Measurements from ENCODE around the gene SMAD3.

The SMAD3 gene

DNA sequence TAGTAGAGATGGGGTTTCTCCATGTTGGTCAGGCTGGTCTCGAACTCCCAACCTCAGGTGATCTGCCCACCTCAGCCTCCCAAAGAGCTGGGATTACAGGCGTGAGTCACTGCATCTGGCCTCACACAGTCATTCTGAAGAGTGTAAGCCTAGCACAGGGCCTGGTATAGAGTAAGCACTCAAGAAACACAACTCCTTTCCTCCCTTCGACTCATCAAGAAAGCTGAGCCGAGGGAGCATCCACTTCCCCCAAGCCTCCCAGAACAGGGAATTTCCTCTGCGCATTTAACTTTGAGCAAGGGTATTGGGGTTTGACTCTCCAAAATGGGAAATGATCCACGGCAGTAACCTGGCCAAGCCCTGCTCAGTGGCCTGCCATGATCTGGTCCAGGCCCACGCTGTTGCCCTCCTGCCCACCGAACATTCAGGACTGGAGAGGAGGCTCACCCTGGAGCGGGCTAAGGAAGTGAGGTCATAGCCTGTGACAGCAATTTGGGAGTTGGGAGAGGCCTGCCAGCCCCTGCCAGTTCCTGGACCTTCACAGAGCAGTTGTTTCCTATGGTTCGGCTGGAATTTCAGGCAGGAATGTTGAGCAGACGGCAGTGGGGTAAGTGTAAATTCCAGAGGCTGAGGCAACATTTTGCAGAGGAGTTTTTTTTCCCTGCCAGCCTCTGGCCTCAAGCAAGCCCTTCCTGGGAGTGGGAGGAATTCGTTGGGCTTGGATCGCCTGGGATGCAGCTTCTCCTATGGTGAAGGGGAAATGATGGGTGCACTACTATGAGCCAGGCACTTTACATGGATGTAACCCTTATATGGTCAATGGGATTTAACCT lies 21.2 kb upstream of the SMAD3 start:
- DNase-seq (ENCODE audit: low spot score in 2 of 2) (no peak), ATAC-seq (ENCODE audit: low read depth) (no peak)
- Mint-ChIP-seq H3K9me3 (no peaks in the 10 kb centered on the region), H3K27ac (no peak overlapping the region), H3K27me3 (no peaks in the 10 kb centered on the region), H3K4me1 (peaks cover 15% of the 10 kb centered on the region), H3K4me3 (no peak overlapping the region), H3K36me3 (no peaks in the 10 kb centered on the region)

DNA sequence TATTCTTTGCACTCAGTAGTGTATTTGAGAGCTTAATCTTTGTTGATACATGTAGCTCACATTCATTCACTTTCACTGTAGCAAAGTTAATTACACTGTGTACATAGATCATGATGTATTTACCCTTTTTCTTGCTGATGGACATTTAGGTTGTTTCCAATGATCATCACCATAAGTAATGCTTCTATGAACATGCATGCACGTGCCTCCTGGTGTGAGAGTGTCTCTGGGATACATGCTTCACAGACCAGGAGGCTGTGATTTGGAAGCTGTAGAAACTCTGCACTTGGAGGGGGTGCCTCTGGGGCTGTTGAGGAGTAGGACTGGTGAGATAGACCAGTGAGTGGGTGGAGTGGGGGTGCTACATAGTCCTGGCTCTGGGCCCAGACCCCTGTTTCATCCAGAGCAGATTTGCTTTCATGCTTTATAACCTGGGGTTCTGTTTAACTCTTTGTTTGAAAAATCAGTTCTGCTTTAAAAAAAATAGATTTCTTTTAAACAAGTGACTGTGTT lies 18.2 kb upstream of the SMAD3 start:
- Mint-ChIP-seq H3K4me1 (peaks cover 26% of the 10 kb centered on the region), H3K36me3 (no peaks in the 10 kb centered on the region), H3K27ac (no peak overlapping the region), H3K4me3 (no peak overlapping the region), H3K9me3 (no peaks in the 10 kb centered on the region), H3K27me3 (no peaks in the 10 kb centered on the region)
- no peak for DNase-seq (ENCODE audit: low spot score in 2 of 2)
- ATAC-seq (ENCODE audit: low read depth) = no peak

DNA sequence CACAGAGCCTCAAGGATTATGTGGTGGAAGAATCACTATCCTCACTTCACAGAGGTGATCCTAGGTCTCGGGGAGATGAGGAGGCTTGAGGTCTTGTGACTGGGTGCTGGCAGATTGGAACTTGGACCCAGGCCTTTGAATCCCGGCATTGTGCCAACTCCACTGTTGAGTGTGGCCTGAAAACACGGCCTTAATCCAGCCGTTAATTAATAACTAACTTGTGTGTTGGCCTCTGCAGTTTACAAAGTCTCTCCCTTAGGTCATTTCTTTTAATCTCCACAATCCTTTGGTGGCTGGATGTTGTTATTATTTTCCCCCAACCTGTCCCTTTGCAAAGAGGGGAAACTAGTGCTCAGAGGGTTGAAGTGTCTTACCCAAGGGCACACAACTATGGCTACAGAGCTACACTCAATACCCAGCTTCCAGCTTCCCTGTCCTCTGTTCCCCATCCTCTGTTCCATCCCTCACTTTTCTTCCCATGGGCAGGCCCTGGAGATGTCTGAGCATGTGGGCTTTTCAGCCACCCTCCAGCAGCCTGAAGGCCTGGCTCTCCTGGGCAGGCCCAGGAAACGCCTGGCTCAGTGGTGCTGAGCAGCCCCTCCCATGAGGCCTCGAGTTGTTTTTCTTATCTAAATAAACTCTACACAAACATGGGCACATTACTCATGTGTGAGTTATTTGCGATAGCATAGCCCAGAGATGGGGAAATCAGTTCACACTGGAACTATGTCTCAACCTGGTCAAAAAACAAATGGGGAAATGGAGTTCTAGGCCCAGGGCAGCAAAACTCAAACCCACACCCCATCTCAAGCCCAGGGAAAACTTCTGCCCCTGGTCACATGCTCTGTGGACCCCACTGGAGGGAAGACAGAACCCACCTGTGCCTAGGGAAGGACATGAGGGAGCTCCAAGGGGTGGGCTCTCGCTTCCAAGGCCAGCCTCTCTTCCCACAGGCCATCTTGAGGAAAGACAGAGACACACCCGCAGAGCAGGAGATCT lies 16.8 kb upstream of the SMAD3 start:
- Mint-ChIP-seq H3K27me3 (no peaks in the 10 kb centered on the region), H3K4me1 (peaks cover 22% of the 10 kb centered on the region), H3K9me3 (no peaks in the 10 kb centered on the region), H3K27ac (no peak overlapping the region), H3K4me3 (no peak overlapping the region), H3K36me3 (no peaks in the 10 kb centered on the region)
- ATAC-seq (ENCODE audit: low read depth) (no peak), DNase-seq (ENCODE audit: low spot score in 2 of 2) (no peak)

DNA sequence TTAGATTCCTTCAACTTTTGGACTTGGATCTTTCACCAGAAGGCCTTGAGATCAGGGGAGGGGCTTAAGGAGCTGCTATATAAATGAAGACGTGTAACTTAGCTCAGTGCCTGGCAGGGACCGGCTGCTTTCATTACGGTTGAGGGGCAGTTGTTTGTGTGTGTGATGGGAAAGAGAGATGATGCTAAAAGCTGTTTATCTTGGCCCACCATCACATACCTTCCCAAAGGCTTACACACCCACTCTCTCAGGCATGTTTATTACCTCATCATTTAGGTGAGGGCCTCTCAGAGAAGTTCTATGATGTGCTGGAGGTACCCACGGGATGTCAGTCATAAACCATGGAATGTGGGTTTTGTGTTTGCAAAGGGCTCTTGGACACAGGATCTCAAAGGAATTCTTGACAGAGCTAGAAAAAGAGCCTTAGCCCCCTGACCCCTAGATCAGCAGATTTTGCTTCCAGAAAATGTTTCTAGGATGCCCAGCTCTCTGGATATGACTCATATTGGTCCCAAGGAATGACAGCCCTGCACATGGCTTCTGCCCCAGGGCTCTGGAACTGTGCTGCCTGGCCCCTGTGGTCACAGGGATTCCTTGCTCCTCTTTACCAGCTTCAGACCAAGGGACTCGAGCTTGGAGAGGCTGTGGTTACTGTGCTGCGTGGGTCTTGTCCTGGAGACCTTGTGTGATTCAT lies 15.9 kb upstream of the SMAD3 start:
- ATAC-seq (ENCODE audit: low read depth) = no peak
- no peak overlapping the region for H3K4me3 Mint-ChIP-seq
- peaks cover 24% of the 10 kb centered on the region for H3K4me1 Mint-ChIP-seq
- no peaks in the 10 kb centered on the region for H3K36me3 Mint-ChIP-seq
- no peak overlapping the region for H3K27ac Mint-ChIP-seq
- no peaks in the 10 kb centered on the region for H3K9me3 Mint-ChIP-seq
- no peak for DNase-seq (ENCODE audit: low spot score in 2 of 2)
- H3K27me3 Mint-ChIP-seq = no peaks in the 10 kb centered on the region

DNA sequence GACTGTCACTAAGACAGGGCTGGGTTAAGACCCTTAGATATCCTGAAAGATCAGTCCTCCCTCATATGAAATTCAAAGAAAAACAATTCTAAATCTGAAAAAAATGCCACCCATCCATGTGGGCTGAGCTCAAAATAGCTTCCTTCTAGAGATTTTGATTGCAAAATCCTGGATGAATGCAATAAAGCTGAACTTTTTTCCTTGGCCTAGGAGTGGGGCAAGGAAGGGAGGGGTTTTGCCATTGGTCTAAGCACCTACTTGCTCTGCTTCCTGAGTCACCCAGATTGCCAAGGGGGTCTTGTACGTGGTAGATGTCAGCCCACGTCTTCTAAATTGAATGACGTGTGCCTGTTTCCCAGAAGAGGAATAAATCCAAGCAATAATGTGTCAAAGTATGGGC lies 15.3 kb upstream of the SMAD3 start:
- Mint-ChIP-seq H3K9me3 (no peaks in the 10 kb centered on the region), H3K27ac (no peak overlapping the region), H3K4me3 (no peak overlapping the region), H3K36me3 (no peaks in the 10 kb centered on the region), H3K4me1 (peaks cover 29% of the 10 kb centered on the region), H3K27me3 (no peaks in the 10 kb centered on the region)
- DNase-seq (ENCODE audit: low spot score in 2 of 2) (no peak), ATAC-seq (ENCODE audit: low read depth) (no peak)

DNA sequence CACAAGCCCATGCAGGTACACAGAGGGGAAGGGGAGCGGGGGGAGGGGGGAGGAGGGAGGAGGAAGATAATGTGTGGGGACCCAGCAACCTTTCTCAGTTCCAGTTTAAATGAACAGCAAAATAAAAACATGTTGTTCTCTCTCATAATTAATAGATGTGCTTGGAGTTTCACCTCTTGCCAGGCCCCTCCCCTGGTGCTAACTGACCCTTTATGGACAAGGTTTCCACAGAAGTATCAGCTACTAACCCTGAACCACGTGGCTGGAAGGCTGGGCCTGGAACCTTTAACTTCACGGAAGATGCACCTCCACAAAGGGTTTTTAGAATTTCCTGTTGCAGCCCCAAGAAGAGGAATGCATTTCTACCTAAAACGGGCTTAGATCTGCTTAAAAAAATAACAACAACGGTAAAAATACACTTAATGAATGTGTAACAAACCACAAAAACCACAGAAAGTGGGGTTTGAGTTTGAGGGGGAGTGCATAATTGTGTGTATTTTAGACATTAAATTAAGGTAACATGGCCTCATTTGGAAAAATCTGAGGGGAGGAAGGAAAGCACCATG lies 14.8 kb upstream of the SMAD3 start:
- Mint-ChIP-seq H3K27me3 (no peaks in the 10 kb centered on the region), H3K4me1 (peaks cover 29% of the 10 kb centered on the region), H3K27ac (no peak overlapping the region), H3K9me3 (no peaks in the 10 kb centered on the region), H3K36me3 (no peaks in the 10 kb centered on the region), H3K4me3 (no peak overlapping the region)
- ATAC-seq (ENCODE audit: low read depth) (no peak), DNase-seq (ENCODE audit: low spot score in 2 of 2) (no peak)

DNA sequence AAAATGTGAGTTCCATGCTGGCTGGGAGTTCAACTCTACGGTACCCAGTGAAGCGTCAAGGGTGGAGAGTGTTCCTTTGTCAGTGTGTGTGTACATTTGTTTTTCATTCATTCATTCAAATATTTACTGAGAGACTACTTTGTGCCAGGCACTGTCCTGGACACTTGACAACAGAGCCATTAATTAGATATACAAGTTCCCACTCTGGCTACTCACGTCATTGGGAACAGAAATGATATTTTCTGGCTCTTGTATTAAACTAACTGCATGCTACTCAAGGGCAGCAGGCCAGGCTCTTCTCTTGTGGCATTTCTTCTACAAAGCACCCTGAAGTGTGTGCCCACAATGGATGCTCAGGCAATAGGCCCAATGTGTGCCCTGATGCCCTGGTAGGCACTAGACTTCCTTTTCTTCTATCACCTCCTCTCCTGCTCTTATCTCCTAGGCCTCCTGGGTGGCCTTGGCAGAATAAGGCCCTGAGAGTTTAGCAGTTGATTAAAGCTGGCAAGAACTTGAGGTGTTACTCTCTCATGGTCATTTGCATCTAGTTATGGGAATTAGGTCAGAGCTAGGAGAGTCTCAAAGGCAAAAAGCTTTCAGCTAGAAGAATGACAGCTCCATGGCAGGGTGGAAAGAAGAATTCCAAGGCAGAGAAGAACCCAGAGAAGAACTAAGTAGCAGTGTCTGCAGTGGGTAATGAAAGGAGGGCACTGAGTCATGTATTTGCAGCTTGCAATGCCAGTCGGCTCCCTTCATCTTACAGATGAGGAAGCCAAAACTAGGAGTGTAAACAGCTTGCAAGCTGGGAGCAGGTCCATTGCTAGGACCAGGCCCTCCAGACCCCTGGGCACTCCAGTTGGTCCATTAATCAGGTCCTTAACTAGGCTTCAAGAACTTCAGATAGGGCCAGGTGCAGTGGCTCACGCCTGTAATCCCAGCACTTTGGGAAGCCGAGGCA lies 14.0 kb upstream of the SMAD3 start:
- DNase-seq (ENCODE audit: low spot score in 2 of 2) (no peak), ATAC-seq (ENCODE audit: low read depth) (no peak)
- no peaks in the 10 kb centered on the region for H3K36me3 Mint-ChIP-seq
- H3K27me3 Mint-ChIP-seq = no peaks in the 10 kb centered on the region
- H3K9me3 Mint-ChIP-seq = no peaks in the 10 kb centered on the region
- peaks cover 34% of the 10 kb centered on the region for H3K4me1 Mint-ChIP-seq
- H3K4me3 Mint-ChIP-seq = no peak overlapping the region
- H3K27ac Mint-ChIP-seq = no peak overlapping the region

DNA sequence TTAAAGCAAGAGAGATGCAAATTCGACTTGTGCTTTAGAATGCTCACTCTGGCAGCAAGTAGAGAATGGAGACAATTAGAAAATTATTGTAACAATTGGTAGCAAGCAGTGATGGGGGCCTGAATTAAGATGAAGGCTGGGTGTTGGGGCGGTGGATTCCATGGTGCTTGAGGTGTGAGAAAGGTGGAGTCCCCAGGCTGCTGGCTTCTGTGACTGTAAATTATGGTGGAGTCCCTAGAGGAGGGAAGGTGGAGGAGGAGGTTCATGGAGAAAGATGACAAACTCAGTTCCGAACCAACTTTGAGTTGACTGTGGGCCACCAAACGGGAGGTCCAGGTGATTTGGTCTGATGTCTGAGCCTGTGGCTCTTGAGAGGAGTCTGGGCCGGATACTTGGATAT lies 10.7 kb upstream of the SMAD3 start:
- no peak overlapping the region for H3K27ac Mint-ChIP-seq
- H3K4me3 Mint-ChIP-seq = no peak overlapping the region
- H3K36me3 Mint-ChIP-seq = no peaks in the 10 kb centered on the region
- DNase-seq (ENCODE audit: low spot score in 2 of 2) (no peak), ATAC-seq (ENCODE audit: low read depth) (no peak)
- no peaks in the 10 kb centered on the region for H3K27me3 Mint-ChIP-seq
- H3K9me3 Mint-ChIP-seq = no peaks in the 10 kb centered on the region
- H3K4me1 Mint-ChIP-seq = peaks cover 37% of the 10 kb centered on the region

DNA sequence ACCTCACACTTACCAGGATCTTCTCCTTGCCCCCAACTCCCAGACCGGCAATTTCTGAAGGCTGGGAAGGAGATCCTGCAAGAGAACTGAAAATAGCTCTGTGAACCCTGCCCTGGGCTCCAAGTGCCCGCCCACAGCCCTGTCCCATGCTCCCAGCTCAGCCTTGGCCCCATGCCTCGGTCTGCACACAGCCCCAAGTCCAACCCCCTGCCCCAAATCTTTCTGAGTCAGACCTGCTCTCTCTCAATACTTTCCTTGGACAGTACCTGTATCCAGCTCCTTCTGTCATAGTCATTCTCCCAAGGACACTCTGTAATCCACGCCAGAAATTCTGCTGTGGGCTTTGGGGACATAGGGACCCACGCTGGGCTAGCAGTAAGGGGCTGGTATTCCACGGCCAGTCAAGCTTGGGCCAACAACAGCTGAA lies 6.3 kb upstream of the SMAD3 start:
- Mint-ChIP-seq H3K4me1 (peaks cover 36% of the 10 kb centered on the region), H3K27ac (no peak overlapping the region)

DNA sequence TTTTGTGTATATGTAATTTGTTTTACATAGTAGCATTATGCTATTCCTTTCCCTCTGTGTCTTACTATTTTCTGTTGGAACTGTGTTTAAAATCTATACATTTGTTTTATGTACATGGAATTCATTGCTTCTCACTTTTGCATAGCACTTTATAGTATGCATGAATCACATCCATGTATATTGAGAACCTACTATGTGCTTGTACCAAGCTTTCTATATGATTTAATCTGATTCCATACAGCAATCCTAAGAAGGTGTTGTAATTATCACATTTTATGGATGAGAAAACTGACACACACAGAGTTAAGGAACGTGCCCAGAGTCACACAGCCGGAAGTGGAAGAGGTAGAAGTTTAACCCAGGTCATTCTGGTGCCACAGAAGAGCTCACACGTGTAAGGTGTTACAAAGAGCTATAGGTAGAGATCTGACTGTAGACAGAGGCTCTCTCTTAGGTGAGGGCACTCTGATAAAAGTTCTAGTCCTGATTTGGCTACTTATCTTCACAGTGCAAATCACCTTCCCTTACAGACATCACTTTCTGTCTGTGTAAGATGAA lies 3.5 kb upstream of the SMAD3 start:
- no peaks in the 10 kb centered on the region for H3K9me3 Mint-ChIP-seq
- ATAC-seq (ENCODE audit: low read depth) (no peak), DNase-seq (ENCODE audit: low spot score in 2 of 2) (no peak)
- H3K4me3 Mint-ChIP-seq = no peak overlapping the region
- H3K27me3 Mint-ChIP-seq = no peaks in the 10 kb centered on the region
- peaks cover 27% of the 10 kb centered on the region for H3K4me1 Mint-ChIP-seq
- H3K27ac Mint-ChIP-seq = peak overlapping the region; percentile 24
- H3K36me3 Mint-ChIP-seq = peaks cover 1% of the 10 kb centered on the region

More for the DNA sequence above, 6.3 kb upstream of the SMAD3 start:
- ATAC-seq (ENCODE audit: low read depth) = no peak
- Mint-ChIP-seq H3K4me3 (no peak overlapping the region), H3K36me3 (no peaks in the 10 kb centered on the region), H3K27me3 (no peaks in the 10 kb centered on the region), H3K9me3 (no peaks in the 10 kb centered on the region)
- no peak for DNase-seq (ENCODE audit: low spot score in 2 of 2)

DNA sequence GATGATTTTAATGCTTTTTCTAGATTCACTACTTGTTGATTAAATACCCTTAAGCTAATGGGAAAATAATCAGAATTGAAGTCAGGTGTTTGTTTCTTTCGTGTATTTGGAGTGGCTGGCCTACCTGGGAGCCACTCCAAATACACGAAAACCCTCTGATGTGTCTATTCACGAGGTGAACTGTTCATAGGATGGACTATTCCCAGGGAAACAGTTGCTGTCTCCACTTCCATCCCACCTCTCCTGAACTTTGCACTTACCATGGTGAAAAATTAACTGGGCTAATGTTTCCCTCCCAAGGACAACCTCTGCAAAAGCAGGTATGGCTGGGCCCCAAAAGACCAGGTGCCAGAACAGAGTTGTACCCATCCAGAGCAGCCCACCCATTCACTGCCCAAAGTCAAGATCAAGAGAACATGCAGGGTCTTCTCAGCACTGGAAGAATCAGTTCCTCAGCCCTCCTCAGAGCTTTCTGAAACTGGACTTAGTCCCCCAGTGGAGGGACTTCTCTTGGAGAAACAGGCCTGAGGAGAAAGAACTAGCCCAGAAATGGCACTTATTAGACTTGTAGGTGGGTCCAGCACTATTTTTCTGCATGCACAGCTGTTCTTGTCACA lies 2.9 kb upstream of the SMAD3 start:
- Mint-ChIP-seq H3K27me3 (no peaks in the 10 kb centered on the region), H3K4me1 (peaks cover 28% of the 10 kb centered on the region), H3K4me3 (no peak overlapping the region), H3K9me3 (no peaks in the 10 kb centered on the region), H3K36me3 (peaks cover 1% of the 10 kb centered on the region), H3K27ac (peak overlapping the region; percentile 96)
- ATAC-seq (ENCODE audit: low read depth) (no peak), DNase-seq (ENCODE audit: low spot score in 2 of 2) (no peak)
